ENCODE results near the gene SAP130. TPM values are rescaled to one million over a fixed set of nuclear protein-coding genes. Genes with fewer than 3 reads are reported as not detected.

SAP130 gene
- 8.3 TPM for polyA plus RNA-seq (2012; ENCODE audit: insufficient read depth, insufficient read length, low read depth)

DNA sequence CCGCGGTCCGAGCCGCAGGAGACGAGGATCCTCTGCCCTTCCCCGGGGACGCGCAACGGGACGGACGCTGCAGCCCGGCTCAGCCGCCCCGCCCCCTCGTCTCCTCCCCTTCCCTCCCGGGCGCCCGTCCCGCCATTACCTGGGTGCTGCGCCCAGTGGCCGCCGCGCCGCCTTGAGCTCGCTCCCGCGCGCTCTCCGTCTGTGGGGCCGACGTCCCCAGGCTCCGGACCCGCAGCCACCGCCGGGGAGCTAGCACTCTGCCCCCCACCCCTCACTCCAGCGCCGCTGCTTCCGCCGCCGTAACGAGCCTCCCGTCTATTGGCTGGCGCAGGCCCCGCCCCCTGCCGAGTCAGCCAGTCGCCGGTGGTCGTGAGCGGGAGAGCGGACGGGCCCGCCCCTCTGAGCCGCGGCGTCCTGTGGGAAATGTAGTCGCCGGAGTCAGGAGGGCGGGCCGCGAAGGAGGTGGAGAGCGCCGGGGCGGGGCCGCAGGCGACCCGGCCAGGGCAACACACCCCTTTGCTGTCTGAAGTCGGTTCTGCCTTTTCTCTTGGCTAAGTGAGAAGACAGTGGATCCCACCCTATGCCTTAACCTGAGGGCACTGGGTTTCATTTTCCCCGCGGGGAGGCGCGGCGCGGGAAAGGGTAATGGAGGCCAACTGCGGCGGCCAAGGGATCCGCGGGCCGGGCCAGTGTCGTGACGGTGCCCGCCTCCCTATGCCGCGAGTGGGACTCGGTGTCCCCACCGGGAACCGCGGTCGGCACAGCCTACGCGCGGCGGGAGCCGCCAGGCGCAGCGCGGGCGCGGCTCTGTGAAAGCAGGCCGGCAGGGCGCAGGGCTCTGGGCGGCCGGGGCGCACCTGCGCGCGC is at the start of gene SAP130:
SAP130 (minus strand) TSS at position 259 of the 867 bp plus-strand sequence. CDS start 1,767 bp downstream, outside the sequence.
- no peaks in the 10 kb centered on the region for H3K4me1 ChIP-seq
- peak within 1 kb of the TSS; percentile 72 for H3K4me3 ChIP-seq (ENCODE audit: low read depth, low read length)
- DNase-seq = peak; percentile 95
- H3K9me3 ChIP-seq = no peaks in the 10 kb centered on the region
- H3K27me3 ChIP-seq = no peaks in the 10 kb centered on the region
- TF ChIP-seq, protein P1, sequence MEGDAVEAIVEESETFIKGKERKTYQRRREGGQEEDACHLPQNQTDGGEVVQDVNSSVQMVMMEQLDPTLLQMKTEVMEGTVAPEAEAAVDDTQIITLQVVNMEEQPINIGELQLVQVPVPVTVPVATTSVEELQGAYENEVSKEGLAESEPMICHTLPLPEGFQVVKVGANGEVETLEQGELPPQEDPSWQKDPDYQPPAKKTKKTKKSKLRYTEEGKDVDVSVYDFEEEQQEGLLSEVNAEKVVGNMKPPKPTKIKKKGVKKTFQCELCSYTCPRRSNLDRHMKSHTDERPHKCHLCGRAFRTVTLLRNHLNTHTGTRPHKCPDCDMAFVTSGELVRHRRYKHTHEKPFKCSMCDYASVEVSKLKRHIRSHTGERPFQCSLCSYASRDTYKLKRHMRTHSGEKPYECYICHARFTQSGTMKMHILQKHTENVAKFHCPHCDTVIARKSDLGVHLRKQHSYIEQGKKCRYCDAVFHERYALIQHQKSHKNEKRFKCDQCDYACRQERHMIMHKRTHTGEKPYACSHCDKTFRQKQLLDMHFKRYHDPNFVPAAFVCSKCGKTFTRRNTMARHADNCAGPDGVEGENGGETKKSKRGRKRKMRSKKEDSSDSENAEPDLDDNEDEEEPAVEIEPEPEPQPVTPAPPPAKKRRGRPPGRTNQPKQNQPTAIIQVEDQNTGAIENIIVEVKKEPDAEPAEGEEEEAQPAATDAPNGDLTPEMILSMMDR (IDR thresholded peaks at IDR 0.05; ENCODE audit: low read depth, low read length) = no peak
- H3K36me3 ChIP-seq = no peaks in the 10 kb centered on the region

DNA sequence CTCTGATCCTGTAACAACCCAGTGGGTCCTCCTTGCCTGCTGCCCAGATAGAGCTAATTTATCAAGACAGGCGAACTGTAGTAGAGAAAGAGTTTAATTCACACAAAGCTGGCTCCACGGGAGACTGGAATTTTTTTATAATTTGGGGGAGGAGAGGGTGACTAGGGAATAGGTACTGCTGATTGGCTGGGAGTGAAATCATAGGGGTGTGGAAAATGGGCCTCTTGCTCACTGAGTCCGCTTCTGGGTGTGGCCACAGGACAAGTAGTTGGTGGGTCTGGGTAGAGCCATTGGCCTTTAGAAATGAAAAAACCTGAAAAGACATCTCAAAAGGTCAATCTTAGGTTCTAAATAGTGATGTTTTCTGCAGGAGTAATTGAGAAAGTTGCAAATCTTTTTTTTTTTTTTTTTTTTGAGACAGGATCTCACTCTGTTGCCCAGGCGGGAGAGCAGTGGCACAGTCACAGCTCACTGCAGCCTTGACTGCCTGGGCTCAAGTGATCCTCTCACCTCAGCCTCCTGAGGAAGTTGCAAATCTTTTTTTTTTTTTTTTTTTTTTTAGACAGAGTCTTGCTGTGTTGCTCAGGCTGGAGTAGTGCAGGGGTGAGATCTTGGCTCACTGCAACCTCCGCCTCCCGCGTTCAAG is 48.7 kb upstream of the SAP130 start:
- Histone ChIP-seq H3K4me1 (no peaks in the 10 kb centered on the region), H3K27me3 (no peaks in the 10 kb centered on the region), H3K9me3 (no peaks in the 10 kb centered on the region), H3K36me3 (no peaks in the 10 kb centered on the region), H3K4me3 (ENCODE audit: low read depth, low read length) (no peak overlapping the region)
- DNase-seq = no peak
- TF ChIP-seq, protein P1 (IDR thresholded peaks at IDR 0.05; ENCODE audit: low read depth, low read length) = no peak

DNA sequence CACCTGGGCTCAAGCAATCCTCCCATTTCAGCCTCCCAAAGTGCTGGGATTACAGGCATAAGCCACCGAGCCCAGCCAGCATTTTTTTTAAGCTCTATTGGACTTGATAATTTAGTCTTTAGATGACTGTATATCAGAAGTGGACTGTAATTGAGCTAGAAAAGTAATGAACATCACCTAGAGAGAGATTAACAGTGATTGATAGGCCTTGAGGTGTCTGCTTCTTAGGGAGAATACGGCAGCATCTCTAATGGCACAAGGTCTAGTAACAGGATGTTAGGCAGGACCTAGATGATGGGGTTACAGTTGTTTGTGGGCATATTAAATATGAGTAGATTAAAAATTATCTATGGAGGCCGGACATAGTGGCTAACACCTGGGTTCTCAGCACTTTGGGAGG is 45.4 kb upstream of the SAP130 start:
- no peaks in the 10 kb centered on the region for H3K4me1 ChIP-seq
- no peak overlapping the region for H3K4me3 ChIP-seq (ENCODE audit: low read depth, low read length)
- DNase-seq = no peak
- H3K9me3 ChIP-seq = no peaks in the 10 kb centered on the region
- TF ChIP-seq, protein P1 (IDR thresholded peaks at IDR 0.05; ENCODE audit: low read depth, low read length) = no peak
- no peaks in the 10 kb centered on the region for H3K27me3 ChIP-seq
- no peaks in the 10 kb centered on the region for H3K36me3 ChIP-seq

DNA sequence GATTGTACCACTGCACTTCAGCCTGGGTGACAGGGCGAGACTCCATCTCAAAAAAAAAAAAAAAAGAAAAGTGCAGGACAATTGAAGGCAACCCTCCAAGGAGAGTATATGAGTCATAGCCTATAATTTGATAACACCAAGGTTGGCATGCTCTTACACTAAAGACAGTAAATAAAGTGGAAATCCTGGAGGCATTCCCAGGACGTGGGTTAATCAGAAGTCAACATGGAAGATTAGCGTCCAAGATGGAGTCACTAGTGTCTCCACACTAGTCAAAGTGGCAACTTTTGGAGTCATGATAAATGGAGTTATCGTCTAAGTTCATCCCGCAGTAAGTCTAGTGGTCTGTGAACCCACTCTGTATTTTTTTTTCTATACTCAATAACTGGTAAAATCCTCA is 41.9 kb upstream of the SAP130 start:
- Histone ChIP-seq H3K9me3 (no peaks in the 10 kb centered on the region), H3K27me3 (no peaks in the 10 kb centered on the region), H3K4me3 (ENCODE audit: low read depth, low read length) (no peak overlapping the region), H3K36me3 (no peaks in the 10 kb centered on the region), H3K4me1 (no peaks in the 10 kb centered on the region)
- TF ChIP-seq, protein P1 (IDR thresholded peaks at IDR 0.05; ENCODE audit: low read depth, low read length) = no peak
- DNase-seq = no peak

DNA sequence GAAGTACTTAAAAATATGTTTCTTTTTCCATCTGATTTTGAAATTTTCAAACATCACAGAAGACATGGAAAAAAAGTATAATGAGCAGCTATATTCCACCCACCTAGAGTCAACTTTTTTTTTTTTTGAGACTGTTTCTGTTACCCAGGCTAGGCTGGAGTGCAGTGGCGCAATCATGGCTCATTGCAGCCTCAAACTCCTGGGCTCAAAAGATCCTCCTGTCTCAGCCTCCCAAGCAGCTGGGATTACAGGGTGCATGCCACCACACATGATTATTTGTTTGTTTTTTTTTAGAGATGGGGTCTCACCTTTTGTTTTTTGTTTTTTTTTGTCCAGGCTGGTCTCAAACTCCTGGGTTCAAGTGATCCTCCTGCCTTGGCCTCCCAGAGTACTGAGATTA is 36.5 kb upstream of the SAP130 start:
- DNase-seq = no peak
- no peaks in the 10 kb centered on the region for H3K27me3 ChIP-seq

More for the DNA sequence above, 36.5 kb upstream of the SAP130 start:
- Histone ChIP-seq H3K4me1 (no peaks in the 10 kb centered on the region), H3K36me3 (no peaks in the 10 kb centered on the region), H3K9me3 (no peaks in the 10 kb centered on the region), H3K4me3 (ENCODE audit: low read depth, low read length) (no peak overlapping the region)
- TF ChIP-seq, protein P1 (IDR thresholded peaks at IDR 0.05; ENCODE audit: low read depth, low read length) = no peak
